Kidney epithelial cell (primary cell): Measurements from ENCODE around the gene DAZL. TPM values are rescaled to one million over a fixed set of nuclear protein-coding genes. Genes with fewer than 3 reads are reported as not detected.

ENCODE experiments used
- DNase-seq: peaks from one replicate; pipeline ENCODE4 v3.0.0-alpha.2; 2010; ENCODE audit warnings: low read depth
- H3K27me3 ChIP-seq: 2 replicates; pipeline ENCODE4 v1.6.0; 2011; ENCODE audit warnings: low read length; ENCODE audit not compliant: control insufficient read depth, insufficient read depth
- H3K36me3 ChIP-seq: 2 replicates; pipeline ENCODE4 v1.5.1; 2011; ENCODE audit warnings: low read length; ENCODE audit not compliant: control insufficient read depth, insufficient read depth
- H3K4me3 ChIP-seq: 2 replicates; pipeline ENCODE4 v1.5.1; 2011; ENCODE audit warnings: low read depth, mild to moderate bottlenecking, control low read depth, low read length
- total RNA-seq: library from RNA; depleted of rRNA; stranded (reverse); fragments of >200 nt; gene quantifications from 2 replicates; pipeline ENCODE4 v1.2.3, GENCODE V29; 2015
- TF ChIP-seq, protein P1 (sequence below): IDR thresholded peaks from 2 replicates; pipeline ENCODE4 v1.5.1; 2011; ENCODE audit warnings: mild to moderate bottlenecking, moderate library complexity, low read length, control low read depth, inconsistent platforms; ENCODE audit not compliant: insufficient read depth, poor library complexity, severe bottlenecking

The DAZL gene
- total RNA-seq, 1 donor from 2014 or later, result not detected

- H3K36me3 ChIP-seq, result no peaks in the 10 kb centered on the region
- no peak for DNase-seq
Observed at GRCh38 chr3:16546186-16547010, 58.8 kb downstream of the DAZL start.

GRCh38 chr3:16545413-16546185, 59.6 kb downstream of the DAZL start:
- TF ChIP-seq, protein P1, sequence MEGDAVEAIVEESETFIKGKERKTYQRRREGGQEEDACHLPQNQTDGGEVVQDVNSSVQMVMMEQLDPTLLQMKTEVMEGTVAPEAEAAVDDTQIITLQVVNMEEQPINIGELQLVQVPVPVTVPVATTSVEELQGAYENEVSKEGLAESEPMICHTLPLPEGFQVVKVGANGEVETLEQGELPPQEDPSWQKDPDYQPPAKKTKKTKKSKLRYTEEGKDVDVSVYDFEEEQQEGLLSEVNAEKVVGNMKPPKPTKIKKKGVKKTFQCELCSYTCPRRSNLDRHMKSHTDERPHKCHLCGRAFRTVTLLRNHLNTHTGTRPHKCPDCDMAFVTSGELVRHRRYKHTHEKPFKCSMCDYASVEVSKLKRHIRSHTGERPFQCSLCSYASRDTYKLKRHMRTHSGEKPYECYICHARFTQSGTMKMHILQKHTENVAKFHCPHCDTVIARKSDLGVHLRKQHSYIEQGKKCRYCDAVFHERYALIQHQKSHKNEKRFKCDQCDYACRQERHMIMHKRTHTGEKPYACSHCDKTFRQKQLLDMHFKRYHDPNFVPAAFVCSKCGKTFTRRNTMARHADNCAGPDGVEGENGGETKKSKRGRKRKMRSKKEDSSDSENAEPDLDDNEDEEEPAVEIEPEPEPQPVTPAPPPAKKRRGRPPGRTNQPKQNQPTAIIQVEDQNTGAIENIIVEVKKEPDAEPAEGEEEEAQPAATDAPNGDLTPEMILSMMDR, result no peak
- Histone ChIP-seq H3K4me3 (no peak overlapping the region), H3K27me3 (peaks cover 2% of the 10 kb centered on the region), H3K36me3 (no peaks in the 10 kb centered on the region)
- no peak for DNase-seq

More at GRCh38 chr3:16546186-16547010, 58.8 kb downstream of the DAZL start:
- no peak overlapping the region for H3K4me3 ChIP-seq
- TF ChIP-seq, protein P1, result no peak
- H3K27me3 ChIP-seq, result peaks cover 1% of the 10 kb centered on the region

GRCh38 chr3:16543242-16543864, 61.9 kb downstream of the DAZL start:
- DNase-seq, result no peak
- no peaks in the 10 kb centered on the region for H3K36me3 ChIP-seq
- H3K27me3 ChIP-seq, result peaks cover 8% of the 10 kb centered on the region
- H3K4me3 ChIP-seq, result no peak overlapping the region
- TF ChIP-seq, protein P1, result no peak

DNA sequence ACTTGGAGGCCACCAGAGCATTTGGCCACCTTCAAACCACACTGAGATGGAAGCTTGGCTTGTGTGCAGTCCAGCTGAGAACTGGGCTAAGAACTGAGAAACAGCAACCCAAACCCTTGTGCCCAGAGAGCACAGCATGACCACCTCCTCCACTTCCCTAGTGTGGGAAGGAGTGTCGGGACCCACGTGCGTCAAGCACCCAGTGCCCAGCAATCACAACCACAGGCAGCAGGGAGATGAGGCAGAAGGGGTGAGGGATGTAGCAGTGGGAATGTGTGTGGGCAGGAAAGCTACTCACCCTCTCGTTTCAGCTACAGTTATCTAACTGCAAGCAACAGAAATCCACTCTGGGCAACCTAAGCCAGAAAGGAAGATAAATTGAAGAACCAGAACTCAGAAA, 66.7 kb downstream of the DAZL start:
- DNase-seq, result no peak
- Histone ChIP-seq H3K4me3 (no peak overlapping the region), H3K36me3 (no peaks in the 10 kb centered on the region), H3K27me3 (peaks cover 11% of the 10 kb centered on the region)
- TF ChIP-seq, protein P1, result no peak

DNA sequence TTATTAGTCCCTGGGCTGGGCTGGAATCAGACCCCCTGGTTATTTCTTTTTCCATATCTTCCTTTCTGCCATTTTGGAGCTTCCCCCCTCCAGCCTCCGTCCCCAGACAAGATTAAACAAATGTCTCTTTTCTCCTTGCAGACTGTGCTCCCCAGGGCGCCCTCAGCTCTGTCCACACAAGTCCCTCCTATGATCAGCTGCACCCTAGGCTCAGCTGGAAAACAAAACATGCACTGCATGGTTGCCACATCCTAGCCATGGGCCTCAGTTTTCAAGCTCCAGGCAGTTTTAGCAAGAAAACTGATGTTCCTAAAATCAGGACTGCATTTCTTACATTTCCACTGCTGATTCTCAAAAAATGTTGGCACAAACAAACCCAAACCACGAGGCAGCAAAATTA, 68.2 kb downstream of the DAZL start:
- Histone ChIP-seq H3K4me3 (no peak overlapping the region), H3K27me3 (peaks cover 11% of the 10 kb centered on the region), H3K36me3 (no peaks in the 10 kb centered on the region)
- TF ChIP-seq, protein P1, result no peak
- DNase-seq, result no peak

Other genes starting within 250 kb of the DAZL start
- gene RFTN1, start 91.7 kb downstream of the DAZL start, total RNA-seq, result 50.7 and 58.3 TPM in 2 replicates